ENCODE measurements around the gene BSND.

DNA sequence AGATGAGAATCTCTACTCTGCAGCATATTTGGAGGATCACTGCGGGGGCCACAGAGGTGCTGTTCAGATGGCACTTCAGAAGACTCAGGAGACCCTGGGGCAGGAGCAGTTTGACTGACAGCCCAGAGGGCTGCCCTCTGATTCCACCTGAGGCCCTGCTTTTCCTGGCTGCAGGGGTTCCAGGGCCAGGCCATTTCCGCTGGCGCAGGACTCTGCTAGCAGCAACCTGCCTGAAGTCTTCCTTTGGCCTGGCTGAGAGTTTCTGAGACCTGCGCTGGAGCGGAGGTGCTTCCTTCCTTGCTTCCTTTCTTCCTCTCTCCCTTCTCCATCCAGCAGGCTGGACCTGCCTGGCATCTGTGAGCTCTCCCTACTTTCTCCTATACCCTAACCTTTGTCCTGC is 52.4 kb downstream of the BSND start:
- no peak for TF ChIP-seq CEBPB (IDR thresholded peaks at IDR 0.05)
- no peak for TF ChIP-seq YY1 (IDR thresholded peaks at IDR 0.05; ENCODE audit: low read depth)
